Activated T-helper 1 cell treated with Interleukin-2 at 50 U/mL for 16 hours (primary cell): ENCODE results near the gene AUTS2.

Experiments
- DNase-seq: peaks from one replicate; pipeline ENCODE4 v3.0.0-alpha.2; 2020; ENCODE audit warnings: low read depth

Gene AUTS2

GRCh38 chr7:70132852-70133690 is 534.8 kb downstream of the AUTS2 start:
- DNase-seq: no peak

DNA sequence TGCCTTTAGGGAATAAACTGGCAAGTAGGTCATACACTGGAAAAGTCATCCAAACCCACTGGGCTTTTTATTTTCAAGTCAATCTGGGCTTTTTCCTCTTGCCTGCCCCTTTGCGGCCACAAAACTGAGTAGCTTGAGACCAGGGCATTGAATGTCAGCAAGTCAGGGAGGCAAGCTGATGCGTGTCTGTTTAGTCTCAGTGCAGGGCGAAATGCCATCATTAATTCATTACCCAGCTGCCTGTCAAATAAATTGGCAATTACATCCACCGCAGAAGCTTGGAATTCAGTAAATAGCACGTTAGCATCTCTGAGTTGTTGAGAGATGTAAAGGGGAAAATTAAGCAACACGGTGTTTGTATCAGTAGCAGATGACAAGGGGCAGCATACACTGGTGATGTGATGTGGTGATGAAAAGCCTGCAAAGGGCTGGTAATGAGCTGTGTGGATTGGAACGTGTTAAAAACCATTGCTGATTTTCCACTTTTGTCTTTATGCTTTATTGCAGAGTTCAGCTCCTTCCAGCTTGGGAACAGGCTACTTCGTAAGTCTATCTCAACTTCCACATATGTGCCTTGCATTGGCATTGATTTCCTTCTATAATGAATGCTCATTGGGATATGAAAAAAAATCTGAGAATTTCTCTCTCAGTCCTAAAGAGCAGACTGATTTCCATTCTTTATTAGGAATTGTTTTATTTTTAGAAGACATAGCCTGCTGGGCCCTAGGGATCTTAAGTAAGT is 535.9 kb downstream of the AUTS2 start:
- DNase-seq: no peak

- DNase-seq: no peak
Observed at GRCh38 chr7:70135656-70136055, 537.4 kb downstream of the AUTS2 start.

DNA sequence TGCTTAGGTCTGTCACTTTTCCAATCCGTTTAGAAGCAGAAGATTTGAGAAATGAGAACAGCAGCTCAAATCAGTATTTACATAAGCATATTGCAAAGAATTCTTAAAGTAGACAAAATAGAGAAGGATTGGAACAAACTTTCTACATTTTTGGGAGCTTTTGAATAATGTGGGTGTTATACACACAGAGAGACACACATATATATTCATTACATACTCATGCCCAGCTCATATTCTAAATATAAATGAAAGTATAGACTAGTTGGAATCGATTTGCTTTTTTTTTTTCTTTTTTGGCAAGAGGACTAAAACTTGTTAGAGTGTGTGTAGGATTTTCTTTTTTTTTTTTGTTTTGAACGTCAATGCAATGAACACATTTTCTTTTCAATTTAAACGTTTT is 538.9 kb downstream of the AUTS2 start:
- no peak for DNase-seq

- DNase-seq: no peak
Observed at GRCh38 chr7:70142247-70142932, 544.1 kb downstream of the AUTS2 start.

- no peak for DNase-seq
Observed at GRCh38 chr7:70143075-70144044, 545.1 kb downstream of the AUTS2 start.

- DNase-seq: no peak
Observed at GRCh38 chr7:70148997-70149396, 550.7 kb downstream of the AUTS2 start.

DNA sequence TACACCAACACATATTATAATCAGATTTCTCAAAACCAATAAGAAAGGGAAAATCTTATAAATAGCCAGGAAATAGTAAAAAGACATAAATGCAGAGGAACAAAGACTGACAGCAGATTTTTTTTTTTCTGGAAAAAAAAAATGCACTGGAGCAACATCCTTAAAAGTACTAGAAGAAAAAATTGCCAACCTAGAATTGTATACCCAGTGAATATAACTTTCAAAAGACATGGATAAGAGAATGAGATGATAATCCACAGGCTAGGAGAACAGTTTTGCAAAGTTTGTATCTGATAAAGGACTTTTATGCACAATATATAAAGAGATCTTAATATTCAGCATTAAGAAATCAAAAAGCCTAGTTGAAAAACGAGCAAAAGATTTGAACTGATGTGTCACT is 554.0 kb downstream of the AUTS2 start:
- DNase-seq: no peak

DNA sequence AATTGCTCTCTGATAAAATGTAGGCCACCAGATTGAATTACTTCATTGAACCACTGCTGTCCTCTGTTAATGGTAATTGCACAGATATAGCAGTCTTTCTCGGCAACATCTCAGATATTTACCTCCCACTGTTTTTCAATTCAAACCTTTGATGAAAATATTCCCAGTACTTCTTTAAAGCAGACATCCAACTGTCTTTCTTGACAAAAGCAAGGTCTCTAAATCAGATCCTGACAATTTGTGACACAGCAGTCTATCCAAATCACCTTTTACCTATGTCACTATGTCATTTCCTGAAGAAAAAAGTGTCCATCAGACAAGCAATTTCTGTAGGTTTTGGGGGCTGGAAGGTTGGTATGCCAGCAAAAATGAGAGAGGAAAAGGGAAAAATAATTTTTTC is 555.7 kb downstream of the AUTS2 start:
- no peak for DNase-seq

DNA sequence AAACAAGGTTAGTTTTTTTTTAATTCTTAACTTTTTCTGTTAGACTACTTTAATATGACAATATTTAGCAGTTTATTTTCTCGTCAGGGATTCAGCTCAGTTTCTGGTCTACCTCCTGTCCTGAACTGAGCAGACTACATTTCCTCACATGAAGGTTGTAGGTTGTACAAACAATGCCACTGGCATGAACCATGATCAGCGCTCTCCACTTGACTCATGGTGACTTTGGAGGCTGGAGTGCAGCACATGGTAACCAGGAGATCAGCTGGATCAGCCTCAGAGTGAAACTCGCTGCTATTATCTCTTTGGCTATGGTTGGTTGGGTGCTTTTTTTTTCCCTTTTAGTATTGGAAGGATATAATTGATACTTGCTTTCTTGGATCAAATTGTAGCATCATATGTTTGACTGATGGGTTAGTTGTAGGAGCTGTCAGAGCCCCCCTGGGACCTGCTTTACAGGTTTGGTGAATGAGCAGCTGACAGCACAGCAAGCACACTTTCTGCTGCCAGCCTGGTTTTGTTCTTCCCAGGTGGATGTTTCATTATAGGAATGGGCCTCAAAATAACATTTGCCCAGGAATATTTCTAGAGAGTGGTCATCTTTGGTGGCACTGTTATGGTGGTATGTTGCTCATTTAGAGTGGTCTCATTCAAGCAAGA is 556.4 kb downstream of the AUTS2 start:
- no peak for DNase-seq

- DNase-seq: no peak
Observed at GRCh38 chr7:70156057-70156456, 557.8 kb downstream of the AUTS2 start.

GRCh38 chr7:70159121-70159520 is 560.8 kb downstream of the AUTS2 start:
- DNase-seq: no peak

DNA sequence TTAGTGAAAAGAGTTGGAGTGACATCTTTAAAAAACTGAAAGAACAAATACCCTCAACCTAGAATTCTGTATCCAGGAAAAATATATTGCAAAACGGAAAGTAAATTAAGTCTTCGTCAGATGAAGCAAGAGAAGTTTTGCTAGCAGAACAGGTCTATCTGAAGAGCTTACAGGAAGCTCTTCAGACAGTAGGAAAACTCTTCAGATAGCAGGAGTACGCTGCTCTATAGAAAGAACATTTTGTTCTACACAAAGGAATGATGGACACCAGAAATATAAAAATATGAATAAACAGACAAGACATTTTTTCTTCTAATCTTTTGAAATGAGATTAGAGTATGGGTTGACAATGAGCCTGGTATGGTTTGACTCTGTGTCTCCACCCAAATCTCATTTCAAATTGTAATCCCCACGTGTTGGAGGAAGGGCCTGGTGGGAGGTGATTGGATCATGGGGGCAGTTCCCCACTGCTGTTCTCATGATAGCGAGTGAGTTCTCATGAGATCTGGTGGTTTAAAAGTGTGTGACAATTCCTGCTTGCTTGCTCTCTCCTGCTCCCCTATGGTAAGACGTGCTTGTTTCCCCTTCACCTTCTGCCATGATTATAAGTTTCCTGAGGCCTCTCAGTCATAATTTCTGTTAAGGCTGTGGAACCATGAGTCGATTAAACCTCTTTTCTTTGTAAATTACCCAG is 567.3 kb downstream of the AUTS2 start:
- DNase-seq: no peak

- no peak for DNase-seq
Observed at GRCh38 chr7:70171369-70171920, 573.2 kb downstream of the AUTS2 start.

GRCh38 chr7:70177166-70177565 is 578.9 kb downstream of the AUTS2 start:
- no peak for DNase-seq

DNA sequence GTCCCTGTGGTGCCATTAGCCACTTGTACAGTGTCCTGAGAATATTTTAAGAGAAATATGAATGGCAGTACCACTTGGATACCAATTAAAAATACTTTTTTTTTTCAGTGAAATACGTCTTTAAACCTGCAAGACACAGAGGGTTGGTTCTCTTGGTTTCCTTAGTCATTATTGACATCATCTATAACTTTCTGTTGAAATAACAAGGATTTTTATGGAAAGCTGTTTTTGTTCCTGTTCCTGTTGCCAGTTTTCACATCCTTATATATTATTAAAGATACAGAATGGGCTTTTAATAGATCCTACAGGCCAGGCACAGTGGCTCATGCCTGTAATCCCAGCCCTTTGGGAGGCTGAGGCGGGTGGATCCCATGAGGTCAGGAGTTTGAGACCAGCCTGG is 579.9 kb downstream of the AUTS2 start:
- DNase-seq: no peak

DNA sequence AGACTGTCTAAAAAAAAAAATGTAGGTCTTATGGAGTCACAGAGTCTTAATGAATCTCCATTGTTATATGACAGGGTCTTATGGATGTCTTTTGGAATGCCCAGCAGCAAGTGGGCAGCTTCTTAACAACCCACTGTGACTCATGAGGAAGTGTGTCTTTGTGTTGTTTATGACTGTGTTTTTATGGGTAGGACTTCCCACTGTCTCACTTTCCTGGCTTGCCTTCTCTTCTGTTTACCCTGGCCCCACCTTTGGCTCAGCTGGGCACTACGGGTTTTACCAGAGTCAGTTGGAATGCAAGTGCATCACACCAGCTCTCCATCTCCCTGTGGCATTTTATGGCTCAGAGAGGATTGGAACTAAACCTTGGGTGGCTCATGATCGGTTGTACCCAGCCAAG is 580.5 kb downstream of the AUTS2 start:
- no peak for DNase-seq

DNA sequence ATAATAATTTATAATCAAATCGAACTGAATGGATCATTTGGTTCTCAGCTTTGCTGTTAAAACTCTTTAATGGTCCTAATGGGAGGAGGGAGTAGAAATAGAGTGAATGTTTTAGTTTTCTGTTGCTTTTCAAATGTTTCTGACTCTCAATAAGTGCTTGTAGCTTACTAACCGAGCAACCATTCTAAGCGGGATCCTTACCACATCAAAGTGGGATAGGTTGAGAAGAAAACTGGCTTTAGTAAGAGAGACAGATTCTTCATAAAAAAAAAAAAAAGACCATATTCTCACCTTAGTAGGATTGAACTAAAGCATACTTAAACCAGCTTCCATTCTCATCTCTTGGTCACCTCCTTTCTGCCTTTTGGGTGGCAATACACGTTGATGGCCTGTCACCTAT is 584.2 kb downstream of the AUTS2 start:
- no peak for DNase-seq

GRCh38 chr7:70183278-70183677 is 585.0 kb downstream of the AUTS2 start:
- DNase-seq: no peak
